Measurements from ENCODE around the gene DPYSL3.

Gene DPYSL3

DNA sequence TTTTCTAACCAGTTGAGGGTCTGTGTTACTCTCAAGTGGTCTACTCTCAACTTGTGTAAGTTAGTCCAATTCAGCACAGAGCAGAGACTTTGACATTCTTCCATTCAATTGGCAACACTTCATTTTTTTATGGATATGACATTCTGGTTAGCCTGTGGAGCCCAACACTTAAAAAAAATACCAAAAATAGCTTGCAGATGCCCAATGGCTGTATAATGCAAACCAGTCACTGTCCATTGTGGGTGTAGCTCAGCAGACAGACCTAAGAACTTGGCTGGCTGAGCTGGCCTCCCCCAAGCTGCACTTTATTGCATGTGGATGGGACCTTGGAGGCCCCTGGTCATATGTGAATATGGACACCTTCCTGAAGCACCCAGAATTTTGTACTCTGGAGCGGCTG is 103.2 kb downstream of the DPYSL3 start:
- H3K4me3 ChIP-seq (ENCODE audit: low read depth, low read length), result no peak overlapping the region

DNA sequence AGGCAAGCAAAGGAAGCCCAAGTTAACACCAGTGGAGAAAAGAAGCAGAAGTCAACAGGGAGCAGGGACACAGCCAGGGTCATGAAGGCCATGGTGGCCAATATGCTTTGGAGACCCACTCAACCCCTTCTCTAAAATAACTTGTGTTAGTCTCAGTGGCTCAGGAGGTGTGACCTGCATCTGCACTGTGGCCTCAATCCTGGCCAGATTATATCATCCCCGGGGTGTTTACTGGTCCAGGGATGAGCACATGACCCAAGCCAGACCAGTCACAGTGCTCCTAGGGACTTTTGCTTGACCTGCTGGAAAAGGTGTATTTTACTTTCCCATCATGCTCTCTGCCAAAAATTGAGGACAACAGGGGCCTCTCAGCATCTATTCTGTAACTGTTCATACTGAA is 105.2 kb downstream of the DPYSL3 start:
- H3K4me3 ChIP-seq (ENCODE audit: low read depth, low read length), result no peak overlapping the region

DNA sequence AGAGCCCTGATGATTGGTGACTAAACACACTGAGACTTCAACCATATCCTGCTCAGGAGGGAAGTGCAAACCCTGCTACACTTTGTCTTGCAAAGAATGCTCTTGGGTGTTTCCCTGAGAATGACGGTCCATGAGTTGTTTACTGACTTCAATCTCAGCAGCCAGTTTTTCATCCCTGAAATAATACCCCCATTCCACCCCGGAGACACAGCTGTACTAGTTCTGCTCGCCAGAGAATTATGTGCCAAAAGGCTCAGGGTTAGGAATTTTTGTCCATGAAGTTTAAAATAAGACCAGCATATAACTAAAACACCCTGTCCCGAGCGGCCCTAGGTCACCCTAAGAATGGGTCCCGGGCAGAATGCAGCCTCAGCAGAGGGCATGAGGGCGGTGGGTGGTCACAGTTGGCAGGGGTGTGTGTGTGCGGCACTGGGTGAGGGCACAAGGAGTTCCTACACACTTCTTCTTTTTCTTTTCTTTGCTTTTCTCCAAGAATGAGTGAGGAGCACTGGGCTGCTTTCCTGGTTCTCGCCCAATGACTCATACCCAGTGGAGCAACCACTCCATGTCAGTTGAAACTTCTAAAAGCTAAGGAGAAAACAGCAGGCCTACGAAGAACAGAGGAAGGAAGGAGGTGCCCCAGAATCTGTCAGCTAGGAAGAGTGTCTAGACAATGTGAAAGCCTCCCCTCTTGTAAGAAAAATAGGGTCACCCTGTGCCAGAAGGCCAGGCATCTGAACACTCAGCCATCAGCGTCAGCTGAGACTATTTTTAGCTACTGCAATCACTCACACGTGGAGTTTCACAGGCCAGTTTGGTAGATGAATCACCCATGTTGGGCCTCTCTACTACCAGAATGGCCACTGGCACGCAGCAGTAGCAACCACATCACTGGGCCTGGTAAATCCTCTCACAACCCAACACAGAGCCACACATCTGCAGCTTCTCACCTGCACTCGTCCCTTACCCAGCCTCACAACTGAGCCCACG is 105.9 kb downstream of the DPYSL3 start:
- H3K4me3 ChIP-seq (ENCODE audit: low read depth, low read length), result no peak overlapping the region

DNA sequence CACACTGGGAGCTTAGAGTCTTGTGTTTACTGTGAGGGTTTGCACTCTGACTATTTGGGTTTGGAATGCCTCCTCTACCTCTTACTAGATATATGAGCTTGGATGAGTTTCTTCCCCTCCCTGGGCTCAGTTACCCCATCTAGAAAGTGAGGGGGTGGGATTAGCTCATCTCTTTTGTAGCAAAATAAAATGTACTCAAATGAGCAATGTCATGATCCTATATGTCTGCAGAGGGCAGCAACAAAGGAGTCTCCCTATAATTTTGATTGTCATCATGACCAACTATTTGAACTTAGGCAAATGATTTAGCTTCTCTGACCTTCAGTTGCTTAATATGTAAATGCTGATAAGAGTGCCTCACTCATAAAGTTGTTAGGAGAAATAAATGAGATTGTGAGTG is 109.0 kb downstream of the DPYSL3 start:
- H3K4me3 ChIP-seq (ENCODE audit: low read depth, low read length), result no peak overlapping the region

DNA sequence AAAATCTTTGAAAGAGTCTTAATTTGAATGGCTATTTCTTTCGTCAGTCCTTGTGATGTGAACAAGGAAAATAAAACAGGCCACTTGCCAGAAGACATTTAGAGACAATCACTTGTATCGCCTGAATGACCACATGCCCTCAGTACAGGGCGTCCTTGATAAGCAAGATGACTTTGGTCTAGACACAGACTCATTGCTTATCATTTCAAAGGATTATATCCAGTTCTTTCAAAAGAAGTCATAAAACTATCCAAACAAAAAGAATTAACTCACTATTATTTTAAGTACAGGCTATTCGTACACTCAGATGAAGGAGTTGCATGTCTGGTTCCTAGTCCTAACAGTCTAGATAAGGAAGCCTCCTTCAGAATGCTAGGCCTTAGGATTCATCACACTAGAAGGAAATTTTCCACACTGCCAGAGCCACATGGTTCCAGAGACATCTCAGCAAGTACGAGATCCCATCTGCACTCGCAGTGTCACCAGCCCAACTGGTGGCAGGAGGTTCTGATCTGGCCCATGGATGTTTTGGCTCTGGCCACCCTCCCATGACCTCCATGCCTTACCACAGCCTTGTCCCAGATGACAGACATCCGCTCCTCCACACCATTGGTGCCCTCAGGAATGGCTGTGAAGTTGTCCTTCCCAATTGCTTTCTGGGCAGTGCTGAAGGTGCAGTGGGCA is 109.6 kb downstream of the DPYSL3 start:
- no peak overlapping the region for H3K4me3 ChIP-seq (ENCODE audit: low read depth, low read length)

DNA sequence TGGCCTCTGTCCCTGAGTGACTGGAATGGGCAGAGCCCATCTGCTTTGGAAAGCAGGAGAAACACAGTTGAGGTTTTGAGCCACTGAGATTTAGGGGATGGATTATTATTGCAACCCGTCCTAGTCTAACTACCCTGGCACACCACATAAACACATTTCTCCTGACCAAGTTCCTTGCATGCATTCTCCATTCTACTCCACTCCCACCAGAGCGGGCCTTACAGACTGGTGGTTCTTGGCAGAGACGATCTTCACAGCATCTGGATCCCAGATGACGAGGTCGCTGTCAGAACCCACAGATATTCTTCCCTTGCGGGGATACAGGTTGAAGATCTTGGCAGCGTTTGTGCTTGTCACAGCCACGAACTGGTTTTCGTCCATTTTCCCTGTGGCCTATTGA is 111.0 kb downstream of the DPYSL3 start:
- no peak overlapping the region for H3K4me3 ChIP-seq (ENCODE audit: low read depth, low read length)

DNA sequence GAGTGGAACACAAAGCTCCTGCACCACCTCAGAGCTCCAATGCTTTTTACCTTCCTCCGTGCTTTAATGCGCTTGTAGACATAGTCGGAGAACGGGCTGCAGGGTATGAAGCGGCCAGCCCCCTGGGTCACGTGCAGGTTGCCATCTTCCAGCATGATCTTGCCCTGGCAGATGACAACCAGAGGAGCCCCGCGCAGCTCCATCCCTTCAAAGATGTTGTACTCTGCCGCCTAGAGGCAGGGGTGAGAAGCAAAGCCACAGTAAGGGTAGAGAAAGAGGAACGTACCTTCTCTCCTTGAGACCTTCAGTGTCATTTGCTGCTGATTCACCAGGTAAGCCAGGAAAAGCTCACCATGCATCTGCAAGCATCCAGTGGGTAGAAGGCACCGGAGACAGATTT is 112.3 kb downstream of the DPYSL3 start:
- no peak overlapping the region for H3K4me3 ChIP-seq (ENCODE audit: low read depth, low read length)

DNA sequence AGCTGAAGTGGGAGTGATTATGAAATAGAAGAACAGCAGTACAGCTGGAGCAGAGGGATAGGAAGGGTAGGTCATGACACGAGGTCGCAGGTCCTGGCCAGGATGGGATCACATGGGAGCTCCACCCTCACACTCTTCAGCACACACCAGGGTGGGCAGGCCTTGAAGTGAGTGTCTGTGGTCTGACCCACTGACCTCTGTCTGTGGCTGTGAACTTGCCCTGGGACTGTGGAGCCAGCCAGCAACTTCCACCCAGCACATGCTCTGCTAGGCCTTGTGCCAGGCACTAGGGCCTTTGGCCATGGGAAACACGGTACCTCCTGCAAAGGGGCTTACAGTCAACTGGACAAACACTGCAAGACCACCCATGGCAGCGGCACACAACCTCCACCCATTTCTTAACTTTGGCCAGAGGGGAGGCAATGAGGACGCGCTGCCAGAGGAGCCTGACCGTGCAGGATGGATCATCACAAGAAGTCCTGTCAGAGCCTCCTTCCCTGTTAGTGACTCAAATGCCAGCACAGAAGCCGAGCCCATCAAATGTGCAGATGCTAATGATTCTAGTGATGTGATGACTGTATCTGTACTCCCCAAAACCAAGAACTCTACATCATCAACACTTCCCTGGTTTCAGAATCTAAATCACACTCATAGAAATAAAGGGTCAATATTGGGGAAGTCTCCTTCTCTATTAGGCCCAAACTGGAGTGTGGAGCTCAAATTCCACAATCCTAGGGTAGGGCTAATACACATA is 113.6 kb downstream of the DPYSL3 start:
- H3K4me3 ChIP-seq (ENCODE audit: low read depth, low read length), result no peak overlapping the region

DNA sequence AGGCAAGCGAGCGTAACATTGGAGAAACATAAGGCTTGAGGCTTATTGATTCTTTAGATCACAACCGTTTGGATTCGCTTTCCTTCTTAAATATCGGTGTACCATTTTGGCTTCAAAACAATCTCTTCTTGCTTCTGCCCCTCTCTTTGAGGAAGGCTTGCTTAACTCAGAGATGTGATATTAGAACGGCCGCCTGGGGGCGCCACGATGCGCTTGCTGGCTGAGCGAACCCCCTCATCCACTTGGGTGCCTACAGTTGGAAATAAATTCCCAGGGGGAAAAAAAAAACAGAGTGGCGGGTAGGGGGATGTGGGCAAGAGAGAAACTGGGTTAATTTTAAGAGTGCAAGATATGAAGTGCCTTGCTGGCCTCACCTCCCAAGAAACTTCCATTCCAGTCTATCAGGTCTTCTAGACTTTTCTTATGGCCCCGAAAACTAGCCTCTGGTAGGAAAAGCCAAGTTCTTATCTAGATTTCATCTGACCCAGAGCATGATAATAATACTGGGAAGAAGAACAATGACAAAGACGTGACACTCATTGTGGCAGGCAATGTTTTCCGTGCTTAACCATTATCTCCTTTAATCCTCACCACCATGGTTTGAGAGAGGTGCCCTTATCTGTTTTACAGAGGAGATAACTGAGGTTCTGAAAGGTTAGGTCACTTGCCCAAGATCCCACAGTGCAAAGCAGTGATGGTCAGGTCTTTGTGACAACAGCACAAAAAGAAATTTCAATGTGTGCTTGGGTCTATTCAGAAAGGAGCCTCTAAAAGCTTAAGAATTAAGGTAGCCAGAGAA is 115.8 kb downstream of the DPYSL3 start:
- H3K4me3 ChIP-seq (ENCODE audit: low read depth, low read length), result no peak overlapping the region

DNA sequence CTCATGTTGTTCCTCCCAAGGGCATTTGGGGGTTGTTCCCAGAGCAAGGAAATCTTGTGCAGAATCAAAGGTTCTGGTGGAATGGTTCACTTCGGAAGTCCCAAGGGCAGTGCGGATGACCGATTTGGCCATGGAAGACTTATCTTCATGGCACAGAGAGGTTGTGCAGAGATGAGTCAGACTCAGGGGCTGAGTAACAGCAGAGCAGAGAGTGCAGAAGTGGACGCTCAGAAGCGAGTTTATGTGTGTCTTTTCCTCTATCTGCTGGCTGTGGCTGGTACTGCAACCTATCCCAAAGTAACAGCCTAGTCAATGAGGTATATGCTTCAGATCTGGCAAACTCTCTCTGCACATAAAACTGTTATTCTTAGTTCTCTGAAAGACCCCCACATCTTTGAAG is 118.1 kb downstream of the DPYSL3 start:
- H3K4me3 ChIP-seq (ENCODE audit: low read depth, low read length), result no peak overlapping the region

DNA sequence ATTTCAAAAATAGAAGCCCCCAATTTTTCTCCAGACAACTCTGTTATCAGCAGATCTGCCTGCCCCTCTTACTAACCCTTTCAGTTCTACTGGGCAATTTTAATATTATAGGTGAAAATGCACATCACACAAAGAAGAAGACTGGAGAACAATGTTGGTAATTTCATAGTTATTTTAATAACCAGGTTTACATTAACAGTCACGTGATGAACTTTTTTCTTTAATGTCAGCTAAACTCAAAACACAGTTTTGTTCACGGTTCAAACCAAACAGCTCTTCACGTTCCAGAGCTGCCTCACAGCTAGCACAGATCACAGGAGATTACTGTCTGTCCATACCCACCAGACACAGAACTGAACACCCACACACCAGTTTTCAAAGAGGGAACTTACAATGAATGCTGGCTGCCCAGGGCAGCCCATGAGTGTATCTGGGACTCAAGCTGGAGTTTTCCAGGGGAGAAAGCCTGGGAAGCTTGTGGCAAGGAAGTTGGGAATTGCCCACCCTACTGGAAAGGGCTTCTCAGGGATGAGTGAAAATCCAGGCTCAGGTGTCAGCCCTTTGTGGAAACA is 119.1 kb downstream of the DPYSL3 start:
- H3K4me3 ChIP-seq (ENCODE audit: low read depth, low read length), result no peak overlapping the region

DNA sequence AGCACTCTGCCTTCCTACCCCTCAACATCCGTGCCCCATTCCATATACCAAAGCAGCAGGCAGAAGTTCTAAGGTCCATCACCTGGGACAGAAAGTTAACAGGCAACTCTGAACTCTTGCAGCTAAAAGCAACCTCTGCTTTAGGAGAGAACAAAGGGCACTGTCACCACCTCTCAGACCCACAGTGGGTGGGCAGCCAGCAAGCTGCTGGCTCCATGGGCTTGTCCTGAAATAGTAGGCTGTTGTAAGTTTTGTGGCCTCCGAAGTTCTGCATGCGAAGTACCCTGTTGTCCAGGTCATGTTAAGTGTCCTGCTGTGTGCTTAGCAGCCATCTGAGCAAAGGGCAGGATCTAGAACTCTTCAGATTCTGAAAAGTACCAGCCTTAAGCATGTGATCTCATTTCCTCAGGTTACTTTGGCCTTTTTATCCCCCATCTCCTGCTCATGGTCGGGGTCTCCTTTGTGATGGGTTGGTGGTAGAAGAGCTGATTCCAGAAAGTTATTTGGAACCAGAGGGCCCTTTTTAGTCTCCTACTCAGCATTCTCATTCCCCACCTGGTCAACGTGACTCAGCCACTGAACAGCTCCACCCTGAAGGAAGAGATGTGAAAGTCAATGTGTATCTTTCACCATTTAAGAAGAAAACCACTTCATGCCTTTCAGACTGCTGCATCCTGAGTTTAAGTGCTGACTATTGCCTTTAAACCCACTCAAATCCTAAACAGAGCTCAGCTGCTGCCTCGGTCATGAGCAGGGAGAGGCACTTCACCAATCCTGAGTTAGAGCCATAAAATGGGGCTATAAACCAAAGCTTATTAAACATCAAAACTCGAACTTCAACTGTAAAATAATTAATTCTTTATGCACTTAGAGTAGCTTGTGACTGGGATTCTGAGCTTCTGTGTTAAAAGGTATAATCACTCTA is 121.4 kb downstream of the DPYSL3 start:
- H3K4me3 ChIP-seq (ENCODE audit: low read depth, low read length), result no peak overlapping the region

DNA sequence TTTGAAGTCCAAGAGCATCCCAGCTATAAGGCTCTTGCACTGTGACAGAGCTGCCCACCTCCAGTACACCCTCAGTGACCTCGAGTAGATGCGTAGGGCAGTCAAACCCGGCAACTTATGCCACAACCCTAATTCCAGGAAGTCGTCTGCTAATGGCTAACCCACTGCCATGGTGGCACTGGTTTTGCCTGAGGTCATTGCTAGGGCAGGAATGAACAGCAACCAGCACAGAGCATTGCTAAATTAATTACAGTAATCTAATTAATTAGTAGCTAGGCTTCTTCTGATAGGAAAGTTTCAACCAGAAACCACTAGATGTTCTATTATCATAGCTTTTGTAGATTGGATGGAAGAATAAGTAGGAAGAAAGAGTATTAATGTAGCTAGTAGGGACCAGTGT is 122.8 kb downstream of the DPYSL3 start:
- H3K4me3 ChIP-seq (ENCODE audit: low read depth, low read length), result no peak overlapping the region

DNA sequence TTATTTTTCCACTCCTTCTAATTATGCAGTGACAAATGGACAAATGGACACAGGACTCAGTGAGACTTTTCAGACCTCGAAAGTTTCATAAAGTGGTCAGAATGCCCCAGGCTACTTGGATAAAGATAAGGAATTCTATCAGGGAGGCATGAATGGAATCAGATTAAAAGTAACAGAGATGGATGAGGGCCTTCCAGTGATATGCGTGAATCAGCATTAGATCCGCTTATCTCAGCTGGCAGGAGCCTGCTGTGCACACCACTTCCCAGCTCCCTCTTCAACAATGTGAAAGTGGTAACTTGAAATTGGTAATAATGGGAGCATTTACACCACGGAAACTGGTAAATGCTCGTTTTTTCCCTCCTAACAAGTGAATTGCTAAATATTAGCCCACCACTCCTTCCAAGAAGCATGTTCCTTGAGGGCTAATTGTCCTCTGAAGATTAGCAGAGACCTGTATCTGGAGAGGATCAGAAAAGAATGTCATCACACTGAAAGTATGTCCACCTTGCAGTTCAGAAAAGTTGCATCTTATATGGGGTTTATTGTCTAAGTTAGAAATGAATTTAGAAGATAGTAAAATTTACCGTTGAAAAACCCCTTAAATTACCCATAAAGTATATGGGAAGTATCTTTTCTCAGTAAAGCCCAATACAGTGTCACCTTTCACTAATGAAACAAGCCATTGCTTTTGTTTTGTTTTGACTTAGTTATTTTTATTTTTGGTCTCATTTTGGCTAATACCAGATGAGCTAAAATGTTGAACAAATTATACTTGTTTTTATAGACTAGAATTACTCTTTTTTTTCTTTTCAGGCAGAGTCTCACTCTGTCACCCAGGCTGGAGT is 125.3 kb downstream of the DPYSL3 start:
- no peak overlapping the region for H3K4me3 ChIP-seq (ENCODE audit: low read depth, low read length)

DNA sequence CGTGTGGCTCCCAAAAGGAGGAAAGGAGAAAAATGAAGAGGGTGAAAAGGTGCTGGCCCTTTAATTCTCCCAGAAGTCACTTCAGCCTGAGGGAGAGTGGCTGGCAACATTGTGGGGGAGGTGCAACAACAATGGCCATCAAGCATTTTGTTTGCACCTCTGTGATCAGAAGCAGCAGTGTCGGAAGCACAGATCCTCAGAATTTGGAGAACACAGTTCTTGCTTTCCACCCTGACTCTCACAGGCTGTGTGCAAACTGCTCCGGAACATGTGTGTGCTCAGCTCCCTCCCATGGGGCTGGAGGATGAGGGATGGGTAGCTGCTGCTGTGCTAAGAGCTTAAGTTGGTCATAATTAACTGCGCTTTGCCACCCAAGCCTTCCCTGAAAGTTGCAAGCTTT is 127.1 kb downstream of the DPYSL3 start:
- H3K4me3 ChIP-seq (ENCODE audit: low read depth, low read length), result no peak overlapping the region

DNA sequence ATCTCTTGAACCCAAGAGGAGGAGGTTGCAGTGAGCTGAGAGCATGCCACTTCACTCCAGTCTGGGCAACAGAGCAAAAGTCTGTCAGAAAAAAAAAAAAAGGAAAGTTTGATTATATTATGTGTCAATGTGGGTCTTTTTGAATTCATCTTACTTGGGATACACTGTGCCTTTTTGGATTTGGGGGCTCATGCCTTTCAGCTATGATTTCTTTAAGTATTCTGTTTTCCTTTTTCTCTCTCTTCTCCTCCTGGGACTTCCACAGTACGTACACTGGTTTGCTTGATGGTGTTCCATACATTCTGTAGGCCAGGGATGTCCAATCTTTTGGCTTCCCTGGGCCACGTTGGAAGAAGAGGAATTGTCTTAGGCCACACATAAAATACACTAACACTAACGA is 128.3 kb downstream of the DPYSL3 start:
- no peak overlapping the region for H3K4me3 ChIP-seq (ENCODE audit: low read depth, low read length)

DNA sequence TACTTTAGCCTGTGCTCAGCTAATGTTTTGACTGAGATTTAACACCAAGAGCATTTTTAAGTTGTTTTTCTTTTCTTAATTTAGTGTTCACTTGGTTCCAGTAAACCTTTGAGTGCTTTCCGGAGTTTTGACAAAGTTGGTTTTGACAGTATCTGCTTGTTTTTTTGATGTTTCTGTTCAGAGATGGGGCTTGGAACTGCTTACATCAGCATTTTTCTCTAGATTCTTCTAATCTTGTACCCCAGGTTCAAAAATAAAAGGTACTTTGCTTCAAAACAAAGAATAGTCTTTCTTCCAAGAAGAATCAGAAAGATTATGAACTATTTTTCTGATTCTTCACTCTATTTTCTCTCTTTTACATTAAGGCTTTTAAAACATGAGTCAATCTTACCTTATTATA is 132.2 kb downstream of the DPYSL3 start:
- no peak overlapping the region for H3K4me3 ChIP-seq (ENCODE audit: low read depth, low read length)

DNA sequence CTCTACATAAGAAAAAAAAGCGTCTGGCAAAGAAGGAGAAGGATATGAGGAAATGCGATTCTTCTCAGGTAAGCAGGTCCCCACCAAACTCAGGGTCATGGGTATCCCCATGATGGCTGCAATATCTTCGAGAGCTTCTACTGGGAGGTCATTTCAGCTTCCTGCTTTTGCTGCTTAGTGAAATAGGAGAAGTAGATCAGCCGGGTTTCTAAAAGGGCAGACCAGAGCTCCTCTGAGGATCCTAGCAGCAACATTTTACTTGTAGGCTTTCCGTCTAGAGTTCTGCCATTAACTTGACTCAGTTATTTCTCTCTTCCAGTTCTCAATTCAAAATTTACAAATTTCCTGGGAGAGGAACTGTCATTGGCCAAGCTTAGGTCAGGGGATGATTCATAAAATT is 134.7 kb downstream of the DPYSL3 start:
- H3K4me3 ChIP-seq (ENCODE audit: low read depth, low read length), result no peak overlapping the region

Data from iPS-11a (cell line).